RWPE2 (cell line): ENCODE results near the gene DYNLT2.

ENCODE experiments used
- ATAC-seq: fragments of 200-7000 bp; cut with Tn5 transposase; 3 replicates; pipeline ENCODE4 v1.9.1; 2021; ENCODE audit warnings: low read depth
- DNase-seq: peaks from one replicate; pipeline ENCODE4 v3.0.0-alpha.2; 2020; ENCODE audit warnings: low spot score
- H3K27ac ChIP-seq: fragments of 450-650 bp; 2 replicates; pipeline ENCODE4 v1.5.1; 2017; ENCODE audit warnings: mild to moderate bottlenecking; ENCODE audit not compliant: poor library complexity, severe bottlenecking
- H3K27me3 ChIP-seq: fragments of 250-450 bp; sonication (Bioruptor Pico); 2 replicates; pipeline ENCODE4 v1.5.1; 2021; ENCODE audit warnings: mild to moderate bottlenecking, moderate library complexity; ENCODE audit not compliant: insufficient read depth, poor library complexity, severe bottlenecking
- H3K36me3 ChIP-seq: fragments of 250-450 bp; sonication (Bioruptor Pico); 2 replicates; pipeline ENCODE4 v1.5.1; 2020; ENCODE audit warnings: low read depth, mild to moderate bottlenecking, moderate library complexity
- H3K4me1 ChIP-seq: fragments of 250-450 bp; sonication (Bioruptor Pico); 2 replicates; pipeline ENCODE4 v1.5.1; 2021; ENCODE audit warnings: mild to moderate bottlenecking, moderate library complexity; ENCODE audit not compliant: insufficient read depth, poor library complexity, severe bottlenecking
- H3K4me3 ChIP-seq: fragments of 250-450 bp; sonication (Bioruptor Pico); 2 replicates; pipeline ENCODE4 v1.5.1; 2021; ENCODE audit warnings: mild to moderate bottlenecking, moderate library complexity; ENCODE audit not compliant: severe bottlenecking
- H3K9me3 ChIP-seq: fragments of 250-450 bp; sonication (Bioruptor Pico); 2 replicates; pipeline ENCODE4 v1.5.1; 2021; ENCODE audit warnings: mild to moderate bottlenecking, moderate library complexity; ENCODE audit not compliant: severe bottlenecking
- TF ChIP-seq, protein P1 (sequence below): fragments of 450-650 bp; IDR thresholded peaks from one replicate; pipeline ENCODE4 v1.5.1; 2017; ENCODE audit warnings: mild to moderate bottlenecking, moderate library complexity; ENCODE audit not compliant: poor library complexity, severe bottlenecking

Gene DYNLT2

DNA sequence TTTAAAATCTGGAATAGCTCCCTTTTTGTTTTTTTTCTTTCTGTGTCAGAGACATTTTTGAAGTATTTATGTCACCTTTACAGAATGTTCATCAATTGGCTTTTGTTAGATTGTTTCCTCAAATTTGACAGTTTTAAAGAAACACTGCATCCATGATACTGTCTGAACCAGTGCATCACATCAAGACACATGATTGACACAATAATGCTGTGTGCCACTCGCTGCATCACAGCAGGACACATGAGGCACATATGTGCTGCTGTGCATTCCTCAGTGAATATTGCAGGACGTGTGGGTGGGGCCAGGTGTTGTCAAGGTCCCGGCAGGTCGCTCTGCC is 37.4 kb upstream of the DYNLT2 start:
- ATAC-seq: no peak
- Histone ChIP-seq H3K27ac (no peak overlapping the region), H3K9me3 (no peaks in the 10 kb centered on the region), H3K36me3 (no peaks in the 10 kb centered on the region), H3K4me1 (no peaks in the 10 kb centered on the region), H3K27me3 (no peaks in the 10 kb centered on the region), H3K4me3 (no peak overlapping the region)
- DNase-seq: no peak
- TF ChIP-seq, protein P1, sequence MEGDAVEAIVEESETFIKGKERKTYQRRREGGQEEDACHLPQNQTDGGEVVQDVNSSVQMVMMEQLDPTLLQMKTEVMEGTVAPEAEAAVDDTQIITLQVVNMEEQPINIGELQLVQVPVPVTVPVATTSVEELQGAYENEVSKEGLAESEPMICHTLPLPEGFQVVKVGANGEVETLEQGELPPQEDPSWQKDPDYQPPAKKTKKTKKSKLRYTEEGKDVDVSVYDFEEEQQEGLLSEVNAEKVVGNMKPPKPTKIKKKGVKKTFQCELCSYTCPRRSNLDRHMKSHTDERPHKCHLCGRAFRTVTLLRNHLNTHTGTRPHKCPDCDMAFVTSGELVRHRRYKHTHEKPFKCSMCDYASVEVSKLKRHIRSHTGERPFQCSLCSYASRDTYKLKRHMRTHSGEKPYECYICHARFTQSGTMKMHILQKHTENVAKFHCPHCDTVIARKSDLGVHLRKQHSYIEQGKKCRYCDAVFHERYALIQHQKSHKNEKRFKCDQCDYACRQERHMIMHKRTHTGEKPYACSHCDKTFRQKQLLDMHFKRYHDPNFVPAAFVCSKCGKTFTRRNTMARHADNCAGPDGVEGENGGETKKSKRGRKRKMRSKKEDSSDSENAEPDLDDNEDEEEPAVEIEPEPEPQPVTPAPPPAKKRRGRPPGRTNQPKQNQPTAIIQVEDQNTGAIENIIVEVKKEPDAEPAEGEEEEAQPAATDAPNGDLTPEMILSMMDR: no peak

DNA sequence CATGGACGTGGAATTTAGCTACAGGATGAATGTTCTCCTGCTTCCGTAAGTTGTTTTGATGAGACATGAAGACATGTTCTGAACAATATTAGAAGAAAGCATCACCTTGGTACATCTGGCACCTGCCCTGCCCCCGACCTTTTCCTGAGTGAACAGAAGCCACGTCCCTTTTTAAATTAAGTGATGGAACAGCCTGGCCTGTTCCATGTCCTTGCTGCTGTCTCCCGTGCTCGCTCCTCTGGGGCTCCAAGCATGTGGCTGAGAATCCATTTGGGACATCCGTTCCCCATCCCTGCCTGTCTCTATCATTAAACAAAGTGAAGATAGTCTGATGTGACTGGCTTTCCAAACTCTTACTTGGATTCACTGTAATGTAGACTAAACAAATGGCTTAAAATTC is 36.4 kb upstream of the DYNLT2 start:
- H3K27ac ChIP-seq: no peak overlapping the region
- TF ChIP-seq, protein P1: no peak
- no peaks in the 10 kb centered on the region for H3K27me3 ChIP-seq
- H3K4me1 ChIP-seq: no peaks in the 10 kb centered on the region
- no peaks in the 10 kb centered on the region for H3K9me3 ChIP-seq
- ATAC-seq: no peak
- no peaks in the 10 kb centered on the region for H3K36me3 ChIP-seq
- DNase-seq: no peak
- H3K4me3 ChIP-seq: no peak overlapping the region

DNA sequence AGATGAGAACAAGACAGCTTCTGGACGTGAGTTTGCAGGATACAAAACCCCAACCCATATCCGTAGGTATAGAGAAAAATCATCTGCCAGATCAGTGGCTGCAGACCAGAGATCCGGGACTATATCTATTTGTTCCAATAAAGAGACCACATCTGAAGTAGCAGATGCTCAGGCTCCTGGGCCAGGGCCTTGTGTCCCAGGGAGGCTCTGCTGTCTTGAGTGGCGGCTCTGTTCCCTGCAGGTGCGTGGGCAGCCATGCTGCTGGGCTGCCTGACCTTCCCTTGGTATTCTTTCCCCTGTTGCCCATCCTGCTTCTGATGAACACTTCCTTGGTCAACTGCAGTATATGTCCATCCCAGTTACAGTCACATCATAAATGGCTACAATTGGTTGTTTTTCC is 35.0 kb upstream of the DYNLT2 start:
- no peak for DNase-seq
- Histone ChIP-seq H3K27me3 (no peaks in the 10 kb centered on the region), H3K9me3 (no peaks in the 10 kb centered on the region), H3K4me1 (no peaks in the 10 kb centered on the region), H3K36me3 (peaks cover under 1% of the 10 kb centered on the region; the same call in 1 of the 2 replicates), H3K27ac (no peak overlapping the region), H3K4me3 (no peak overlapping the region)
- TF ChIP-seq, protein P1: no peak
- ATAC-seq: no peak

DNA sequence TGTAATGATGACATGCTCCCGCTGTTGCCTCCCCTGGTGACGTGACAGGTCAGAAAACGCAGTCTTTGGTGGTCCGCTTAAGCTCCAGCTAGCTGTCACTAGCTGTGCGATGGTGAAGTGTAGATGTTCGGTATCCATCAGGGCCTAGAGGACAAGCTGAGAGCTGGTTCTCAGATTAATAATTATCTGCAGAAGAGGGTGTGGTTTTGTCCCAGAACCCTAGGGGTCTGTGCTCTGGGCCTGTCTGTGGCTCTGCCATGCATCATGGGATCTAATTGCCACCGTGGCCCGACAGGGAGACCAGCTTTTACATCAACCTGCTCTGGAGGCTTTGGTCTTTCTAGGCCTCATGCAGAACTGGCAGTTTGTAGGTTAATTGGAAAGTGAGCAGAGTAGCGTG is 34.2 kb upstream of the DYNLT2 start:
- peaks cover 5% of the 10 kb centered on the region; the same call in 1 of the 2 replicates for H3K36me3 ChIP-seq
- DNase-seq (no peak), ATAC-seq (no peak)
- H3K4me1 ChIP-seq: peaks cover 5% of the 10 kb centered on the region
- H3K27ac ChIP-seq: no peak overlapping the region
- no peaks in the 10 kb centered on the region for H3K9me3 ChIP-seq
- TF ChIP-seq, protein P1: no peak
- H3K4me3 ChIP-seq: no peak overlapping the region
- H3K27me3 ChIP-seq: no peaks in the 10 kb centered on the region

DNA sequence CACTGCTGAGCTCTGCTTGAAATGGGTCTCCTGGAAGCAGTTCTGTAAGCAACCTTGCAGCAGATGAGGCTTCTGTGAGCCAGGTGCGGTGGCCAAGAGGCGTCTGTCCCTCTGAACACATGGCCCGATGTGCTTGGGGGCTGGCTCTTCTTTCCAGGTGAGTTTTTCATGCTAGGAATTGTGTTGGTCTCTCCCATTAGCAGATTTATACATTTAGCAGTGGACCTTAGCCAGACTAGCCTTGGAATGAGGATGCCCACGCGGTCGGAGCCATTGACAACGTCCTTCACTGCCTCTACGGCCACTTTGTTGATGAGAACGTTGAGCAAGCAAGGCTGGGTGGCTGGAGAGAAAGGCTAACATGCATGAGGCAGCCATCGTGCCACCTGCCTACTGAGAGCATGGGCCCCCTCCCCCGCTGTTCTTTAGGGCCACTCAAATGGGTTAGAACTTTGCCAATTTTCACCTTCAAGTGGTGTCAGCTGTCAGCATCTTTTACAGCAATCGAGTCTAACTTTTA is 33.5 kb upstream of the DYNLT2 start:
- DNase-seq: no peak
- H3K9me3 ChIP-seq: no peaks in the 10 kb centered on the region
- TF ChIP-seq, protein P1: no peak

More for the DNA sequence above, 33.5 kb upstream of the DYNLT2 start:
- no peaks in the 10 kb centered on the region for H3K27me3 ChIP-seq
- no peak overlapping the region for H3K27ac ChIP-seq
- no peak overlapping the region for H3K4me3 ChIP-seq
- no peak for ATAC-seq
- H3K4me1 ChIP-seq: peaks cover 11% of the 10 kb centered on the region
- peaks cover 5% of the 10 kb centered on the region; the same call in 1 of the 2 replicates for H3K36me3 ChIP-seq
